ENCODE measurements around the gene ADAP1. TPM values are rescaled to one million over a fixed set of nuclear protein-coding genes. Genes with fewer than 3 reads are reported as not detected.

The ADAP1 gene
- total and polyA plus RNA-seq, 7 donors = 11.4 to 157 (median 72.6) TPM

- H3K9me3 ChIP-seq = no peaks in the 10 kb centered on the region
- H3K4me1 ChIP-seq = peaks cover 0 to 19% (median 12%) of the 10 kb centered on the region in 4 donors
- H3K27me3 ChIP-seq = no peaks in the 10 kb centered on the region
- WGBS, 2 donors = 88 to 96% methylated on average over 11 of the region's 11 CpGs
- H3K36me3 ChIP-seq = peaks cover 0 to 5% (median 0%) of the 10 kb centered on the region in 4 donors
- no peak overlapping the region for H3K27ac ChIP-seq
- intact Hi-C loops (cut with DNase I) = no loop called here
- no peak overlapping the region for H3K4me3 ChIP-seq
- TF ChIP-seq POLR2AphosphoS5 (IDR thresholded peaks at IDR 0.05) = no peak
- TF ChIP-seq CTCF (IDR thresholded peaks at IDR 0.05) = no peak
- no peak for TF ChIP-seq POLR2A (IDR thresholded peaks at IDR 0.05)
- no peak for TF ChIP-seq EP300 (IDR thresholded peaks at IDR 0.05)
- no peak for DNase-seq
Observed at GRCh38 chr7:932651-932975, 21.9 kb downstream of the ADAP1 start.

- peaks cover 0 to 19% (median 13%) of the 10 kb centered on the region in 4 donors for H3K4me1 ChIP-seq
- DNase-seq = peak; percentile 52
- no peak overlapping the region for H3K4me3 ChIP-seq
- H3K27ac ChIP-seq = no peak overlapping the region
- no peaks in the 10 kb centered on the region for H3K9me3 ChIP-seq
- peaks cover 0 to 5% (median 0%) of the 10 kb centered on the region in 4 donors for H3K36me3 ChIP-seq
- 91 to 92% methylated on average over 21 of the region's 21 CpGs for WGBS, 2 donors
- no peaks in the 10 kb centered on the region for H3K27me3 ChIP-seq
- TF ChIP-seq CTCF (IDR thresholded peaks at IDR 0.05) (no peak), EP300 (IDR thresholded peaks at IDR 0.05) (no peak), POLR2AphosphoS5 (IDR thresholded peaks at IDR 0.05) (no peak), POLR2A (IDR thresholded peaks at IDR 0.05) (no peak)
- intact Hi-C loops (cut with DNase I) = no loop called here
Observed at GRCh38 chr7:931871-932650, 22.4 kb downstream of the ADAP1 start.

GRCh38 chr7:930975-931758, 23.3 kb downstream of the ADAP1 start:
- Histone ChIP-seq H3K4me1 (peaks cover 0 to 24% (median 14%) of the 10 kb centered on the region in 4 donors), H3K27me3 (no peaks in the 10 kb centered on the region), H3K27ac (peak overlapping the region in 1 of 4 donors; percentile 39), H3K4me3 (no peak overlapping the region), H3K9me3 (no peaks in the 10 kb centered on the region), H3K36me3 (peaks cover 0 to 5% (median 0%) of the 10 kb centered on the region in 4 donors)
- TF ChIP-seq POLR2AphosphoS5 (IDR thresholded peaks at IDR 0.05) (no peak), EP300 (IDR thresholded peaks at IDR 0.05) (no peak), CTCF (IDR thresholded peaks at IDR 0.05) (no peak), POLR2A (IDR thresholded peaks at IDR 0.05) (no peak)
- peak; percentile 53 for DNase-seq
- intact Hi-C loops (cut with DNase I) = no loop called here
- 80 to 83% methylated on average over 29 of the region's 29 CpGs for WGBS, 2 donors

GRCh38 chr7:929311-929711, 25.2 kb downstream of the ADAP1 start:
- intact Hi-C loops (cut with DNase I) = no loop called here
- Histone ChIP-seq H3K36me3 (no peaks in the 10 kb centered on the region), H3K4me1 (peaks cover 0 to 42% (median 30%) of the 10 kb centered on the region in 4 donors), H3K4me3 (no peak overlapping the region), H3K9me3 (no peaks in the 10 kb centered on the region), H3K27ac (peak overlapping the region; percentile 52 to 81 (median 74)), H3K27me3 (no peaks in the 10 kb centered on the region)
- WGBS, 2 donors = 76 to 83% methylated on average over 14 of the region's 14 CpGs
- DNase-seq = peak; percentile 57
- TF ChIP-seq EP300 (IDR thresholded peaks at IDR 0.05) = no peak
- no peak for TF ChIP-seq CTCF (IDR thresholded peaks at IDR 0.05)
- TF ChIP-seq POLR2AphosphoS5 (IDR thresholded peaks at IDR 0.05) = no peak
- TF ChIP-seq POLR2A (IDR thresholded peaks at IDR 0.05) = no peak

Measured in sigmoid colon (tissue), 7 donors.